ENCODE results near the gene TM4SF18.
"Not testable (repeated sequence)": the region's sequence is repeated elsewhere in the genome, so short reads cannot be mapped to it uniquely, and the experiment has no call there.

The TM4SF18 gene

DNA sequence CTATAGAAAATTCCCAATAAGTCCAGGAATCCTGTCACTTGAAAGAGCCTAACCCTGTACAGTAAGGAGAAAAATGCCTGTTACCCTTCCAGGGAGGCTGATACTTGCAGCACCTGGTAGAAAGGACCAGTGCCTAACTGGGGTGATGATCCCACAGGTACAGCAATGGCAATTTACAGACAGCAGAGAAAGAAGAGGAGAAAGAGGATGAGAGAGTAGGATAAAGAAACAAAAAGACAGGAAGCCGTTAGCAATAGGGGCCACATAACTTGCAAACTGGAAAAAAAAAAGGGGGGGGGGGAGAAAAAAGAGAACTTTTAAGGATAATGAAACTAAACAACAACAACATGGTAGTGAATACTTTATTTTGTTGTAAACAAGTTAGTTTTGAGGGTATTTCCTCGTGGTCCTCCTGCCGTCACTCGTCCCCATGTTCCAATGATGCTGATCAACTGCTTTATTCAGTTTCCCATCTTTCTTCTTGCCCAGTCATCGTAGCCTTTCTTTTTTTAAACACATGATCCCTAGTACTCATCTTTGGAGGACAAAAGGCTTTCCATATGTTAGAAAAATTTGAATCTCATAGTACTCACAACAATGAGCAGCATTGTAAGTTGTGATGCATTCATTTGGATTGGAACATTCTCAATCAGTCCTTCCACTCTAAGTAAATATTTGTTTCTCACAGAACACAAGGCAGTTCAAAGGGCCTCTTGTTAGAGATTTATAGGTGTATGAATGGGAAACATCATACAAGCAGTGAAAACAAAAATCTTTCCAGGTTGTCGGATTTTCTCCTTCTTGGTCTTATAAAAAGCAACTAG lies 35.5 kb upstream of the TM4SF18 start:
- DNase-seq (ENCODE audit: low read depth in 2 of 2) = no peak

DNA sequence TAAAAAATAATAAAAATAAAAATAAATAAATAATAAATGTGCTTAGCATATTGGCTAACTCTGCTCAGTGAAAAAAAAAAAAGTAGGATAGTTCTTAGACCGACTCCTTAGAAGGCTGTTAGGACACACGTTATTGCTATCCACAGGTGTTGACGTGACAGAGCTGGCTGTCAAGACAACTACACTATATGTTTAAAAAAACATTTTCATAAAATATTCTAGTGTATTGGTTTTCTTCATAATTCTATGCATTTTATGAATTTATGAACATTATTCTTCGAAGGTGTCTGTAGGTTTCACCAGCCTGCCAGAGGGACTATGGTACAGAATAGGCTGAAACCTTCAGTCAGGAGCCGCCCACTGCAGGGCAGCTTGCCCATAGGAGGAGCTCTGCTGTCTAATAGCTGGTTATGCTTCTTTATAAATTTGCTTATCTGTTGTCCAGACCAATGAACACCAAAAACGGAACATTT lies 34.8 kb upstream of the TM4SF18 start:
- no peak for DNase-seq (ENCODE audit: low read depth in 2 of 2)

DNA sequence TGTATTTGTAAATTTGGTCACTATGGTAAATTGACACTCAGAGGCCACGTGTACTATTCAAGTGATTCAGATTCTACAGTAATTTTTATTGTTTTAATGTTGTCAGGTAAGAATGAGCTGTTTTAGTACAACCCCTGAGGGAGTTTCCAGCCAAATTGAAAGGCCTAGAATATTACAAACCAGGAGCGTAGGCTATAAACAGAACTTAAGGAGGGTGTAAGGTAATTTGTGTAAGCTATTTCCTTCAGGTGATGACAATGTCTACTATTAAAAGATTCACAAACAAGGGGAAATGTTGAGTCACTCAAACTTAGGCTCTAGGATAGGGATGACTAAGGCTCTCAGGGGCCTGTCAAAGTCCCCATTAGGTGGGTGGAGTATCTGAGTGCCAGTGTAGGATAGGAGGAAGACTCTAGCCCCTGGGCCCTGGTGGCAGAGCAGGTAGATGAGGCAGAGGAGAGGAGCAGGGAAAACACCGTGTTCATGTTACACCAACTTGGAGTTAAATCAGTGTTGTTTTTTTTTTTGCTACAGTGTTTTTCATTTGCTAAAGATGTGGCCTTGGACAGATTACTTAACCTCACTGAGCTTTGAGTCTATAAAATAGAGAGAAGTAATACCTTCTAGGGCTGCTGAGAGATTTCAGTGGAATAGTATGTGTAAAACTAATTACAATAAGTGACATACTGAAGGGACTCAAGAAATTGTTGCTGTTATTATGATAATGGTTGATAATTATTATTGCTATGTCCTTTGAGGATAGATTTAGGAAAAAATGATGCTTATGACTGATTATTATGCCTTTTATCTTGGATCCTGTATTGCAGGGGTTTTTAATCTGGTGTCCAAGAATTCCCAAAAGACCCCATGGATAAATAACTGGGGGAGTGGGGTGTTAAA lies 33.8 kb upstream of the TM4SF18 start:
- no peak for DNase-seq (ENCODE audit: low read depth in 2 of 2)

DNA sequence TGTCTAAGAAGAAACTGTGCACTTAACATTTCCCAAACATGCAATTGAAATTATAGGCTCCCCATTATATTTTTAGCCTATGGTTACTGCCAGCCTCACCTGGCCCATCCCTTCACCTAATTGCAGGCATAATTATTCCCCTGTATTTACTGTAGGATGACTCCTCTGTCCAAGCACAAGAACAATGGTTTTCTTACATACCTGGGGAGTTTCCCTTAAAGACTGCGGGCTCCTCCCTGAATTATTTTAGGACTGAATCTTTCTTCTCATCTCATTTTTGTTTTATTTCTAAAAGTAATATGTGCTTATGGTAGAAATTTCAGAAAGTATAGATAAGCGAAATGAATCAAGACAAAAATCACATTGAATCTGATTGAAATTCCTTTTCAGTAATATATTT lies 32.6 kb upstream of the TM4SF18 start:
- DNase-seq (ENCODE audit: low read depth in 2 of 2) = no peak

DNA sequence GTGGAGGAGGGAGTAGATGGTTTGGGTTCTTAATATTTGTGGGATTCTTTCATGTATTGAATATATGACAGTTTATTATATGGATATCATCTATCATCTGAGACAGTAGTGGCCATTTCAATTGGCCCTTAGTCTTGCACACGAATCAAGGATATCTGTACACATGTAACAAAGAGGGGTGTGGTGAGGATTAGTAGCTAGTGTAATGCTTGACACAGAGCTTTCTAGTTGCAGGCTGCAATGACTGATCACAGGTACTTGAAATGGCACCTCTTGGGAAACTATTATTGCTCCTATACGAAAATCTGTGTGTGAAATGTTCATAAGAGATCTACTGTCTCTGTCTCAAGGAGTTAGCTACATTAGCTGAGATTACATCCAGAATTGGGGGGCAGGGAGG lies 31.2 kb upstream of the TM4SF18 start:
- DNase-seq (ENCODE audit: low read depth in 2 of 2) = no peak

DNA sequence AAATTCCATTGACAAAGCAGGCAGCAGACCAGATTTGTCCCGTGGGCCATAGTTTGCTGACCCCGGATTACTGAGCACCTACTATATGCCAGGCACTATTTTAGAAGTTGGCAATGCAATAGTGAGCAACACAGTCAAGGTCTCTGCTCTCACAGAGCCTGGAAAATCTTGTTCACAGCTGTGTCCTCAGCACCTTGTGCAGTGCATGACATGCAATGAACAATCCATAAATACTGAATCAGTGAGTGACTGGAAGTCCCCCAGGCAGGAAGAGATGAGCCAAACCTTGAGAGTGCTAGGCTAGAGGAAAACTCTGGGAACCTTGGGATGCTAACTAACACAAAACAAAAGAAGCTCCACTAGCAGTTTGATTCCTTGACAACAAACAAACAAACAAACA lies 29.6 kb upstream of the TM4SF18 start:
- DNase-seq (ENCODE audit: low read depth in 2 of 2) = no peak

DNA sequence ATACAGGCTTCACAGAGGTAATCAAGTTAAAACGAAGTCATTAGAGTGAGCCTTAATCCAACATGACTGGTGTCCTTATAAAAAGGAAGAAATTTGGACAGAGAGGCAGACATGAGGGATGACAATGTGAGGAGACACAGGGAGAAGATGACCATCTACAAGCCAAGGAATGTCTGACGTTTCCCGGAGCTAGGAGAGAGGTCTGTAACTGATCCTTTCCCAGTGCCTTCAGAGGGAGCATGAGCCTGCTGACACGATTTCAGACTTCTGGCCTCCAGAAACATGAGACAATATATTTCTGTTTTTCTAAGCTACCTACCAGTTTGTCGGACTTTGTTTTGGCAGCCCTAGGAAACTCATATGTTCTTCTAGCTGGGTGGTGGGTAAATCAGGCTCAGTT lies 28.9 kb upstream of the TM4SF18 start:
- DNase-seq (ENCODE audit: low read depth in 2 of 2) = no peak

DNA sequence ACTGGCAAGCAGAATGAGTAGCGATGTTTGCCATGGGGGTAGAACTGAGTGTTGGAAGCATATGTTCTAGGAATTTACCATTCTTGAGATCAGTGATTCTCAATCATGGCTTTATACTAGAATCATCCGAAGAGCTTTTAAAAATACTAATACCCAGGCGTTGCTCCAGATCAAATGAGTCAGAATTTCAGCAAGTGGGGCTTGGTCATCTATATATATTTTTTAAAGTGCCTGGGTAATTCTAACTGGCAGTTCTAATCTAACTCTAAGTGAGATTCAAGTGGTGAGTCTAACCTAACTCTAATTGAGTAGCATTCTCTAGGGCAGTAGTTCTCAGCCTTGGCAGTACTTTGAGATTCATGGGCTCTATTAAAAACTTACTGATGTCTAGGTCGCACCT lies 23.2 kb upstream of the TM4SF18 start:
- no peak for DNase-seq (ENCODE audit: low read depth in 2 of 2)

DNA sequence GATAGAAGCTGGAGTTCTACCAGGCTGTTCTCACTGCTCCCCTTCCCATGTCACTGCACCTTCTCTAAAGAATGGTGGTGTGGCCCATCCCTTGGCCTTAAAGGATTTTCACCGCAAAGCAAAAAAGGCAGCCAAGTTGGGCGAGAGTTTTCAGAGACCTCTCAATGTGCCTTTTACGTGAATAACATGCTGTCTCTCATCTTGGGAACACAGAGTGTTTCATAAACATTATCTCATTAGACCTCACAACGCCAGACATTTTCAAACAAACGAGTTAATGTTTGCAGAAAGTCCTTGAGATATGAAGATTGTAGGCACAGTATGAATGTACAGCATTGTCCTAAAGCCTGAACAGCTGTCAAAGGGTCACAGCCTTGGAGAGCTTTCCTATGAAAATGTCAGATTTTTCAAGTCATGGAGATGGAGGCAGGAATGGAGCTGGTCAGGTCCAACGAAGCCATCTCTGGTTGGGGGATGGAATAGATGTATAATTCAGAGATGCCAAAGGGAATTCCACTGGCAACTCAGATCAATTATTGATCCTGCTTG lies 22.7 kb upstream of the TM4SF18 start:
- no peak for DNase-seq (ENCODE audit: low read depth in 2 of 2)

DNA sequence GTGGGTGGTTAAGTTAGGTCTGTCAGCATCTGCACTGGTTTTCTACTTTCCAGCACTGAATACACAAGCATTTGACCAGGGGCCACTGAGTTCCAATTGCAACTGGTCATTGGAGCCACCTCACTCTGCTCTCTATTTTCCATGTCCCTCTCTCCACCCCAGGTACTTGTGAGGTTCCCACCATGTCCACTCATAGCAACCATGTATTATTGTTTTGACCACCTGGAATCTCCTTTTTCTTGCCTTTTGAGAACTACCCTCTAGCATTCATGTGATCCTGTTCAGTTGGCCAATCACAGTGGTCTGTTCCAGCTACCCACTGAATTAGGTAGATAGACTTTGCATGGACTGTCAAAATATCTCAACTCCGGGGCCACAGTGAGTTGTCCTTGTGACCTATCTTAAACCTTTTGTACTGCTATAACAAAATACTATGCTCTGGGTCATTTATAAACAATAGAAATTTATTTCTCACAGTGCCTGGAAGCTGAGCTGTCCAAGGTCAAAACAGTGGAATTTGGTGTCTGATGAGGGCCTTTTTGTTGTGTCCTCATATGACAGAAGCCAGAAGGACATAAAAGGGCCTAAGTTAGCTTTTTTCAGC lies 20.2 kb upstream of the TM4SF18 start:
- no peak for DNase-seq (ENCODE audit: low read depth in 2 of 2)

DNA sequence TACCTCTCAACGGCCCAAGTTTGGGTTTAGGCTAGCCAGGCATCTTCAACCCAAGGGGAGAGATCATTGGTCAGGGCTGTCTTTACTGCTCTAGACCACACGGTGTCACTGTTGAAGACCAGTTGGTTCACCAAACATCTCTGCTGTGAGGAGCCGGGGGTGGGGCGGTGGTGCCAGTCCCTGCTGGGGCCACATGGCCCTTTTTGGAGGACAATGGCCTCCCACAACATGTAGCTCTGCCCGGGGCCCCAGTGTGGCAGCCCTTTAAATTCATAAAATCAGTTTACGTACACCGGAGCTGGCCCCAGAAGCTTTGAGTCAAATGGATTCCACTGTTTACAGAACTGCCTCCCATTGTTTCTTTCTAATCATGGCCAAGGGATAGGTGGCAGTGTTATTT lies 19.1 kb upstream of the TM4SF18 start:
- peak; percentile 7 for DNase-seq (ENCODE audit: low read depth in 2 of 2)

DNA sequence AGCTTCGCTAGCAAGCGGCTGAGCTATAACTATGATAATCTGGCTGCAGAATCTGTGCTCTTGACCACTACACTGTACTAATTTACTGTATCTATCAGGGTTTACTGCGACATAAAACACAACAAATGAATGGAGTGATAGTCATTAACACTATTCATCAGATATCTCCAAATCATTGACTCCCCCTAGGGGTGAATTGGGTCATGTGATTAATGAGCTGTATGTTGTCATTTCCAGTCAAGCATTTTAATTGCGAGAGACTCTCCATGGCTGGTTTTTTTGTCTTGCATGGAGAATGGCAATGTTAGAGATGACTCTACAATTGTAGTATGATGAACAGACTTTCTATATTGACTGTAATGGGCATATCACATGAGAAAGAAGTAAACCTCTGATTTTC lies 10.5 kb upstream of the TM4SF18 start:
- DNase-seq (ENCODE audit: low read depth in 2 of 2) = no peak

DNA sequence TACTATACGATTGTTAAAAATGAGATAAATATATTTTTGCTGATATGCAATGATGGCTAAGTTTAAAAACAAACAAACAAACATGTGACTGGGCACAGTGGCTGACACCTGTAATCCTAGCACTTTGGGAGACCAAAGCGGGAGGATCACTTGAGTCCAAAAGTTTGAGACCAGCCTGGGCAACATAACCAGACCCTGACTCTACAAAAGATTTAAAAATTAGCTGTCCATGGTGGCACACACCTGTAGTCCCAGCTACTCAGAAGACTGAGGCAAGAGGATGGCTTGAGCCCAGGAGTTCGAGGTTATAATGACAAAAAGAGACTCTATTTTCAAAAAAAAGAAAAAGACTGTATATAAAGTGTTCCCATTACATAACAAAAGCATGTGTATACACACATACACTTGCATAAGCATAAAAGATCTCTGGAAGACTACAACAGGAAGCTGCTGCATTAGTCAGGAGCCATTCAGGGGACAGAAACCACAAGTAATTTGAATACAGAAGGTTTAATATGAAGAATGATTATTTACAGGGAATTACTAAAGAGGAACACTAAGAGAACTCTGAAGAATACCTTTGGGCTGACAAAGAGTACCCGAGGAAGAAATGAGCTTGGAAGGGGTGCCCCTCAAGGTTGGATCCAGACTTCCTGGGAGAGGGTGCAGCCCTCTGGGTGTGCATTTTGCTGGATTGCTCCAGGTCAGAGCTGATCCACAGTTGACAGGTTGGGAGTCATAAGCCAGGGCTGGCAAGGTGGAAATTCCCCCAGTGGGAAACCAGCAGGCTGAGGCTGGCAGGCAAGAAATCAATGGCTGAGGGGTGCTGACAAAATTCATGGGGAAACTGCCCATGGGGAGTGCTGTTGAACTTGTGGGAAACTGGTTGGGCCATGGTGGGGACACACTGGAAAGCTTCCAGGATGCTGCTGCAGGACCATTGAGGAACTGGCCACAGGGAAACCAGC lies 9.3 kb upstream of the TM4SF18 start:
- DNase-seq (ENCODE audit: low read depth in 2 of 2) = no peak

DNA sequence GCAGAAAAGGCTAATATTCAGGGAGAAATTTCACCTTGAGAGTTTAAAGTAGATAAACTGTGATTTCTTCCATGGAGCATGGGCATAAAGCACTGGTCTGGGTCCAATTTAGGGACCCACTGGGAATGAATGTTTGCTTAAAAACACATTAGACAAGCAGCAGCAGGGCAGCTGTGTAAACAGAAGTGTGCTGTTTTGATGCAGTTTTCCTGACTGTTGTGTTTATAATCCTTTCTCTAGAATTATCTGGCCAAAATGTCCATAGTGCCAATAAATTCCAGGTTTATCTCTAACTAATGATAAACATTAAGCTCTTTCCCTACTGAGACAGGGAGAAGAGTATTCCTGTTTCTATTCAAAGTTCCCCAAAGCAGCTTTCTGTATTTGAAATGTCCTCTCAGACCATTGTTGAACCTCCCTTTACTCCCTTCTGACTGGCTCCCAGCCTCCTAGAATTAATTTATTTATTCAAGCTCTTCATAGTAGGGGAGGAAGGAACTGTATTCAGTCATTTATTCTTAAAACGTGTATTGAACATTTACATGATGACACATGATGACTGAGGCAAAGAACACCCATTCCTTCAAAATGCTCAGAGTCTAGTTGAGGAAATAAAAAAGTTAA lies 7.0 kb upstream of the TM4SF18 start:
- no peak for DNase-seq (ENCODE audit: low read depth in 2 of 2)

DNA sequence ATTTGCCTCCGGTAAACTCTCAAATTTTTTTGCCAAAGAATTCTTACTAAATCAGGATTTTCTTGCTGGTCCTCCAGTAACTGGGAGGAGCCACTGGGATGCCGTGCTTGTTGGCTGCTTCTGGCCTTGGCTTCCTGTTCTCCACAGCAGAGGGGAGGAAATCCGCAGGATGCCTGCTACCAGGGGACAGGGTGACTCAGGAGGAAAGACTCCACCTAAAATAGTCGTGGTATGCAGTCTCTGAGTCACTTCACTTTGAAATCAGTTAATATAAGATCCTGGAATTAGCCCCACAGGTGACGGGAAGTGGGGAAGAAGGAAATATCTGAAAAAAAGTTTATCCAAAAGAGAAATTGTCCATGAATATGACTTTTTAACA lies 6.5 kb upstream of the TM4SF18 start:
- DNase-seq (ENCODE audit: low read depth in 2 of 2) = no peak

DNA sequence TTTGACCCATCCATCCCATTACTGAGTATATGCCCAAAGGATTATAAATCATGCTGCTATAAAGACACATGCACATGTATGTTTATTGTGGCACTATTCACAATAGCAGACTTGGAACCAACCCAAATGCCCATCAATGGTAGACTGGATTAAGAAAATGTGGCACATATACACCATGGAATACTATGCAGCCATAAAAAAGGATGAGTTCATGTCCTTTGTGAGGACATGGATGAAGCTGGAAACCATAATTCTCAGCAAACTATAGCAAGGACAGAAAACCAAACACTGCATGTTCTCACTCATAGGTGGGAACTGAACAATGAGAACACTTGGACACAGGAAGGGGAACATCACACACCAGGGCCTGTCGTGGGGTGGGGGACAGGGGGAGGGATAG lies 4.0 kb upstream of the TM4SF18 start:
- DNase-seq (ENCODE audit: low read depth in 2 of 2) = not testable (repeated sequence)

DNA sequence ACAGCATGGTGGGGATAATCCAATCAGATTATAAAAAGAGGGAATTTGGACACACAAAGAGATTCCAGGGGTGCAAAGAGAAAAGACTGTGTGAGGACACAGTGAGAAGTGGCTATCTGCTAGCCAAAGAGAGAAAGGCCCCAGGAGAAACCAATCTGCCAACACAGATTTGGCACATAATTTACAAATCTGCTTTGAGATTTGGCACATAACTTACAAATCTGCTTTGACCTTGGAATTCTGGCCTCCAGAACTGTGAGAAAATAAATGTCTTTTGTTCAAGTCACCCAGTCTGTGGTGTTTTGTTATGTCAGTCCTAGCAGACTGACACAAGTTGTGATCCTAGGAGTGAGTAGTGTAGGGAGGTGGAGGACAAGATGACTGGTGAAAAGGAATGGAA lies 3.5 kb upstream of the TM4SF18 start:
- no peak for DNase-seq (ENCODE audit: low read depth in 2 of 2)

DNA sequence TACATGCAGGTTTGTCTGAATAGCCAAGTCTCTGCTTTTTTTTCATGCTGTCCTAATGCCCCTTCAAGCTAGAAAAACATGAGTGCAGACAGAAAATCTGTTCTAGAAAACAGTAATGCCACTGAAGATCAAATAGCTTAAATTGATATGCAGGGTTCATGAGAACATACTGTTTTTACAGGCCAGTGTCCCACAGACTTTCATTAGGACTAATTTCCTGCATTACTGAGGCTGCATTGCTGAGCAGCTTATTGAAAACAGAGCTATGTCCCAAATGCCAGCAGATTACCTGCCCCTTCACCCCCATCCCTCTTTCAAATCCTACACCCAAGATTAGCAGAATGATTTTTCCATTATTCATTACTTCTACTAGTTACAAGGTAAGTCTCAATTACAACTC lies 665 bp downstream of the TM4SF18 start:
- no peak for DNase-seq (ENCODE audit: low read depth in 2 of 2)

DNA sequence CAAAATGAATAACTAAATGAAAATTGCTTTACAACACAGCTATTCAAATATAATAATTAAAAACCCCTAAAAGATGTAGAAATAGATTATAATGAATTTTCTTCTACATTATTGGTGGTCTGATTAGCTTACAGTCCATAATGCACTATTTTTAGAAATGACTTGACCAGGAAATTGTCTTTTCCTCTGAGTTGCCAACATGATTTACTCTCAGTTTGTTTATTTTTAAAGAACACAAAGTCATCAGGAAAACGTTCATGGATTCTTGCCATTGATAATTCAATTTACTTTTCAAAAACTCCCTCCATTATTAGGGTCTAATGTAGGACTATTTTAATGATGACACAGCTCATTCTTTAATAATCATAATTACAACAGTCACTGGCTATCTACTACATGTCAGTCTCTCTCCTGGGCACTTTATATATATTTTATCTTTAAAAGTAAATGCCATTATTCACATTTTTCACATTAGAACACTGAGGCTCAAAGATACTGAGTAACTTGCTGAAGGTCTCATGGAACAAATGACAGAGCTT lies 1.1 kb downstream of the TM4SF18 start:
- DNase-seq (ENCODE audit: low read depth in 2 of 2) = no peak

DNA sequence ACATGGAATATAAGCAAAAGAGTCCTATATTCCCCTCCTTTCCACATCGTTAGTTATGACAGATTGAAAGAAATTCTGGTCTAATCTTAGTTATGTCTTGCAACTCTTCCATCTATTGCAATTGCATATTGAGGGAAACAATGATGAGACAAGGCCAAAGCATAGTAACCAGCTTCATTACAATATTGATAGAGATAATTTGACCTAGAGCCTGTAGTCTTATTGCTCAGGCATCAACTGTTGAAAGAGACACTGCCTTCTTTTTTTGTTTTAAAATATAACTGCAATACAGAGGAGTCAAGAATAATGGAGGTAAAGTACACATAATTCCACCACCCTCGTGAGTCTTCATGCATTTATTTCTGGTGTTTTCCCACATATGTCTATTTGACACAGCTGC lies 2.0 kb downstream of the TM4SF18 start:
- DNase-seq (ENCODE audit: low read depth in 2 of 2) = no peak
